ENCODE results near the gene MMAA.

- TF ChIP-seq, protein P1, sequence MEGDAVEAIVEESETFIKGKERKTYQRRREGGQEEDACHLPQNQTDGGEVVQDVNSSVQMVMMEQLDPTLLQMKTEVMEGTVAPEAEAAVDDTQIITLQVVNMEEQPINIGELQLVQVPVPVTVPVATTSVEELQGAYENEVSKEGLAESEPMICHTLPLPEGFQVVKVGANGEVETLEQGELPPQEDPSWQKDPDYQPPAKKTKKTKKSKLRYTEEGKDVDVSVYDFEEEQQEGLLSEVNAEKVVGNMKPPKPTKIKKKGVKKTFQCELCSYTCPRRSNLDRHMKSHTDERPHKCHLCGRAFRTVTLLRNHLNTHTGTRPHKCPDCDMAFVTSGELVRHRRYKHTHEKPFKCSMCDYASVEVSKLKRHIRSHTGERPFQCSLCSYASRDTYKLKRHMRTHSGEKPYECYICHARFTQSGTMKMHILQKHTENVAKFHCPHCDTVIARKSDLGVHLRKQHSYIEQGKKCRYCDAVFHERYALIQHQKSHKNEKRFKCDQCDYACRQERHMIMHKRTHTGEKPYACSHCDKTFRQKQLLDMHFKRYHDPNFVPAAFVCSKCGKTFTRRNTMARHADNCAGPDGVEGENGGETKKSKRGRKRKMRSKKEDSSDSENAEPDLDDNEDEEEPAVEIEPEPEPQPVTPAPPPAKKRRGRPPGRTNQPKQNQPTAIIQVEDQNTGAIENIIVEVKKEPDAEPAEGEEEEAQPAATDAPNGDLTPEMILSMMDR (IDR thresholded peaks at IDR 0.05), result no peak
- TF ChIP-seq POLR2A (IDR thresholded peaks at IDR 0.05) (no peak), EP300 (IDR thresholded peaks at IDR 0.05) (no peak), POLR2AphosphoS5 (IDR thresholded peaks at IDR 0.05) (no peak)
Measured at GRCh38 chr4:145626623-145626982, 7.4 kb downstream of the MMAA start.
